ENCODE results near the gene CES4A.

The CES4A gene

GRCh38 chr16:67017421-67017750, 29.0 kb downstream of the CES4A start:
- no peak for TF ChIP-seq CTCF (IDR thresholded peaks at IDR 0.05)

- peak; percentile 84 for TF ChIP-seq CTCF (IDR thresholded peaks at IDR 0.05)
Observed at GRCh38 chr16:67017810-67018488, 29.6 kb downstream of the CES4A start.

GRCh38 chr16:67019171-67019570, 30.8 kb downstream of the CES4A start:
- TF ChIP-seq CTCF (IDR thresholded peaks at IDR 0.05) = no peak

GRCh38 chr16:67021321-67021720, 32.9 kb downstream of the CES4A start:
- TF ChIP-seq CTCF (IDR thresholded peaks at IDR 0.05) = no peak

- TF ChIP-seq CTCF (IDR thresholded peaks at IDR 0.05) = no peak
Observed at GRCh38 chr16:67022531-67023214, 34.3 kb downstream of the CES4A start.

GRCh38 chr16:67023689-67024088, 35.3 kb downstream of the CES4A start:
- no peak for TF ChIP-seq CTCF (IDR thresholded peaks at IDR 0.05)

GRCh38 chr16:67024384-67025209, 36.2 kb downstream of the CES4A start:
- TF ChIP-seq CTCF (IDR thresholded peaks at IDR 0.05) = no peak

Measured in LNCAP (cell line).